Hepatocyte (in vitro differentiated cells): Measurements from ENCODE around the gene GPNMB. TPM values are rescaled to one million over a fixed set of nuclear protein-coding genes. Genes with fewer than 3 reads are reported as not detected.

Experiments
- DNase-seq: peaks from one replicate; pipeline ENCODE4 v3.0.0-alpha.2; 2016; ENCODE audit warnings: low spot score
- H2AFZ ChIP-seq: fragments of 200-600 bp; sonication (generic); 2 replicates; pipeline ENCODE4 v1.6.0; 2016; ENCODE audit warnings: antibody characterized with exemption, mild to moderate bottlenecking
- H3K27ac ChIP-seq: fragments of 200-600 bp; sonication (generic); 2 replicates; pipeline ENCODE4 v1.5.1; 2016; ENCODE audit warnings: mild to moderate bottlenecking
- H3K27me3 ChIP-seq: fragments of 200-600 bp; sonication (generic); 2 replicates; pipeline ENCODE4 v1.6.1; 2016
- H3K36me3 ChIP-seq: fragments of 200-600 bp; sonication (generic); replicated peaks from 2 replicates; pipeline ENCODE4 v1.5.1; 2016; ENCODE audit warnings: low read depth; ENCODE audit not compliant: insufficient read depth
- H3K4me1 ChIP-seq: fragments of 200-600 bp; sonication (generic); 2 replicates; pipeline ENCODE4 v1.5.1; 2016; ENCODE audit warnings: mild to moderate bottlenecking, moderate library complexity; ENCODE audit not compliant: insufficient read depth
- H3K4me2 ChIP-seq: fragments of 200-600 bp; sonication (generic); 2 replicates; pipeline ENCODE4 v1.6.0; 2016
- H3K4me3 ChIP-seq: fragments of 200-600 bp; sonication (generic); 2 replicates; pipeline ENCODE4 v1.5.1; 2016; ENCODE audit warnings: mild to moderate bottlenecking
- H3K79me2 ChIP-seq: fragments of 200-600 bp; sonication (generic); 2 replicates; pipeline ENCODE4 v1.6.0; 2017; ENCODE audit warnings: mild to moderate bottlenecking
- H3K9me2 ChIP-seq: fragments of 200-600 bp; sonication (generic); replicated peaks from 2 replicates; pipeline ENCODE4 v1.6.0; 2017; ENCODE audit warnings: mild to moderate bottlenecking; ENCODE audit not compliant: insufficient read depth
- H3K9me3 ChIP-seq: fragments of 200-600 bp; sonication (generic); 2 replicates; pipeline ENCODE4 v1.5.1; 2016; ENCODE audit warnings: low read depth, mild to moderate bottlenecking
- H4K20me1 ChIP-seq: fragments of 200-600 bp; sonication (generic); 2 replicates; pipeline ENCODE4 v1.6.0; 2016; ENCODE audit warnings: mild to moderate bottlenecking; ENCODE audit not compliant: insufficient read depth, poor library complexity, severe bottlenecking
- CTCF ChIP-seq: fragments of 200-600 bp; sonication (generic); IDR thresholded peaks from 2 replicates; pipeline ENCODE4 v1.5.1; 2016; ENCODE audit warnings: antibody characterized with exemption, mild to moderate bottlenecking; ENCODE audit not compliant: poor library complexity
- EZH2 ChIP-seq: fragments of 200-600 bp; sonication (generic); IDR thresholded peaks from 2 replicates; pipeline ENCODE4 v1.6.1; 2016; ENCODE audit warnings: antibody characterized with exemption, mild to moderate bottlenecking, borderline replicate concordance
- EZH2phosphoT487 ChIP-seq: fragments of 200-600 bp; sonication (generic); IDR thresholded peaks from one replicate; pipeline ENCODE4 v1.6.1; 2018; ENCODE audit warnings: antibody characterized with exemption, mild to moderate bottlenecking, low read depth, moderate library complexity; ENCODE audit not compliant: unreplicated experiment, severe bottlenecking
- WGBS: methylation state at CpG from one replicate; pipeline ENCODE4 v1.1.6; 2016; ENCODE audit warnings: low lambda C conversion rate; ENCODE audit errors: missing lambda C conversion rate; 5-methylcytosine and 5-hydroxymethylcytosine counted together
- polyA plus RNA-seq: library from polyadenylated mRNA; unstranded; fragments of >200 nt; fragmentation: Nextera tagmentation; extraction: Ambion mirVana; gene quantifications from 2 replicates; pipeline ENCODE4 v1.2.1, GENCODE V29; 2016
- total RNA-seq: library from RNA; depleted of rRNA; stranded (reverse); fragments of >200 nt; gene quantifications from 2 replicates; pipeline ENCODE4 v1.2.3, GENCODE V29; 2014

Gene GPNMB
- total and polyA plus RNA-seq, 2 experiments from 2014 or later = 32.1 to 36.3 TPM

GRCh38 chr7:23214938-23215337, 31.6 kb upstream of the GPNMB start:
- H3K4me1 ChIP-seq = no peaks in the 10 kb centered on the region
- H3K4me2 ChIP-seq = no peak overlapping the region
- H2AFZ ChIP-seq = no peak overlapping the region
- no peaks in the 10 kb centered on the region for H3K9me2 ChIP-seq
- no peaks in the 10 kb centered on the region for H3K36me3 ChIP-seq
- H3K4me3 ChIP-seq = no peak overlapping the region
- H3K79me2 ChIP-seq = no peaks in the 10 kb centered on the region
- H3K27me3 ChIP-seq = no peaks in the 10 kb centered on the region
- TF ChIP-seq CTCF (no peak), EZH2phosphoT487 (no peak), EZH2 (no peak)
- no peak for DNase-seq
- WGBS = 90% methylated on average over 3 of the region's 6 CpGs
- no peak overlapping the region for H3K27ac ChIP-seq
- no peaks in the 10 kb centered on the region for H3K9me3 ChIP-seq
- no peaks in the 10 kb centered on the region for H4K20me1 ChIP-seq

GRCh38 chr7:23216021-23216420, 30.6 kb upstream of the GPNMB start:
- Histone ChIP-seq H3K4me1 (no peaks in the 10 kb centered on the region), H3K9me2 (no peaks in the 10 kb centered on the region), H3K27ac (no peak overlapping the region), H3K4me2 (no peak overlapping the region), H3K36me3 (no peaks in the 10 kb centered on the region), H2AFZ (no peak overlapping the region), H3K27me3 (no peaks in the 10 kb centered on the region), H3K79me2 (no peaks in the 10 kb centered on the region), H3K4me3 (no peak overlapping the region), H3K9me3 (no peaks in the 10 kb centered on the region), H4K20me1 (no peaks in the 10 kb centered on the region)
- WGBS = 90% methylated on average over 2 of the region's 2 CpGs
- no peak for TF ChIP-seq EZH2phosphoT487
- no peak for TF ChIP-seq CTCF
- TF ChIP-seq EZH2 = no peak
- DNase-seq = no peak

DNA sequence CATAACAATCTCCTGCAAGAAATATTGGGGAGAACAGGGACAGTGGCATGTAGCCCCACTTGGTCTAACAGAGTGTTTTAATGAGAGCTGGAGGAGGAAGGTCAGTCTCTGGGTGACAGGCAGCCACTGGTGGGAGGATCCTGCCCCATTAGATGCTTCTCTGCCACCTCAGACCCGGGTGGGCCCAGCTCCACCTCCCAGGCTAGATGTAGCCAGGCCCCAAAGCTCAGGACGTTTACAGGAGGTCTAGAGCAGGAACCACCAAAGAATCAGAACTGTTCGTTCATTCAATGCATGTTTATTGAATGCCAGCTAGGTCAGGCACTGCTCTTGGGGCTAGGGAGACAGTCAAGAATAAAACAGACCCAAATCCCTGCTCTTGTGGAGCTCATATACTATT, 28.4 kb upstream of the GPNMB start:
- Histone ChIP-seq H3K9me2 (no peaks in the 10 kb centered on the region), H3K36me3 (no peaks in the 10 kb centered on the region), H2AFZ (no peak overlapping the region), H3K4me3 (no peak overlapping the region), H3K4me2 (no peak overlapping the region), H3K27me3 (no peaks in the 10 kb centered on the region), H3K4me1 (no peaks in the 10 kb centered on the region), H4K20me1 (no peaks in the 10 kb centered on the region), H3K9me3 (no peaks in the 10 kb centered on the region), H3K79me2 (no peaks in the 10 kb centered on the region), H3K27ac (no peak overlapping the region)
- DNase-seq = no peak
- 65% methylated on average over 3 of the region's 3 CpGs for WGBS
- TF ChIP-seq EZH2phosphoT487 (no peak), EZH2 (no peak), CTCF (no peak)
